Loucy (cell line): Measurements from ENCODE around the gene VPS52.

ENCODE experiments used
- H2AFZ ChIP-seq: fragments of 200-600 bp; sonication (generic); 2 replicates; pipeline ENCODE4 v1.6.0; 2016; ENCODE audit warnings: antibody characterized with exemption, mild to moderate bottlenecking, low read length, moderate library complexity
- H3F3A ChIP-seq: fragments of 200-600 bp; 2 replicates; pipeline ENCODE4 v1.6.0; 2016; ENCODE audit warnings: antibody characterized with exemption, low read depth, mild to moderate bottlenecking
- H3K27me3 ChIP-seq: fragments of 200-600 bp; sonication (generic); 2 replicates; pipeline ENCODE4 v1.6.1; 2014; ENCODE audit warnings: low read length, mild to moderate bottlenecking; ENCODE audit not compliant: insufficient read depth, poor library complexity, severe bottlenecking
- H3K36me3 ChIP-seq: fragments of 200-600 bp; sonication (generic); 2 replicates; pipeline ENCODE4 v1.6.1; 2016; ENCODE audit warnings: low read length; ENCODE audit not compliant: insufficient read depth
- H3K4me1 ChIP-seq: fragments of 200-600 bp; sonication (generic); 2 replicates; pipeline ENCODE4 v1.5.1; 2014; ENCODE audit warnings: low read length, mild to moderate bottlenecking; ENCODE audit not compliant: insufficient read depth, poor library complexity, severe bottlenecking
- H3K4me2 ChIP-seq: fragments of 200-600 bp; sonication (generic); 2 replicates; pipeline ENCODE4 v1.6.0; 2014; ENCODE audit warnings: antibody characterized with exemption, low read length, low read depth, mild to moderate bottlenecking; ENCODE audit not compliant: poor library complexity, severe bottlenecking
- H3K4me3 ChIP-seq: fragments of 200-600 bp; sonication (generic); 2 replicates; pipeline ENCODE4 v1.5.1; 2014; ENCODE audit warnings: low read length, mild to moderate bottlenecking, mixed read lengths; ENCODE audit not compliant: poor library complexity, severe bottlenecking
- H3K79me2 ChIP-seq: fragments of 200-600 bp; sonication (generic); 2 replicates; pipeline ENCODE4 v1.6.1; 2014; ENCODE audit warnings: low read length; ENCODE audit not compliant: insufficient read depth
- H3K9ac ChIP-seq: fragments of 200-600 bp; sonication (generic); 2 replicates; pipeline ENCODE4 v1.6.0; 2014; ENCODE audit warnings: mild to moderate bottlenecking, low read depth, low read length, moderate library complexity; ENCODE audit not compliant: poor library complexity, severe bottlenecking
- H3K9me2 ChIP-seq: fragments of 200-600 bp; sonication (generic); replicated peaks from 2 replicates; pipeline ENCODE4 v1.6.1; 2016; ENCODE audit warnings: low read depth, low read length, mixed read lengths
- H3K9me3 ChIP-seq: fragments of 200-600 bp; sonication (generic); 2 replicates; pipeline ENCODE4 v1.6.1; 2014; ENCODE audit warnings: mild to moderate bottlenecking, antibody characterized with exemption, low read length, low read depth; ENCODE audit not compliant: insufficient read depth
- H4K20me1 ChIP-seq: fragments of 200-600 bp; sonication (generic); 2 replicates; pipeline ENCODE4 v1.6.0; 2014; ENCODE audit warnings: antibody characterized with exemption, low read length, mild to moderate bottlenecking; ENCODE audit not compliant: insufficient read depth, poor library complexity, severe bottlenecking
- EZH2phosphoT487 ChIP-seq: fragments of 200-600 bp; IDR thresholded peaks from 2 replicates; pipeline ENCODE4 v1.6.1; 2018; ENCODE audit warnings: antibody characterized with exemption, mild to moderate bottlenecking, moderate library complexity, borderline replicate concordance
- TF ChIP-seq, protein P1 (sequence below): fragments of 200-600 bp; sonication (generic); conservative IDR thresholded peaks from 2 replicates; pipeline ENCODE4 v1.5.1; 2014; ENCODE audit warnings: mild to moderate bottlenecking, antibody characterized with exemption, low read length

Gene VPS52

DNA sequence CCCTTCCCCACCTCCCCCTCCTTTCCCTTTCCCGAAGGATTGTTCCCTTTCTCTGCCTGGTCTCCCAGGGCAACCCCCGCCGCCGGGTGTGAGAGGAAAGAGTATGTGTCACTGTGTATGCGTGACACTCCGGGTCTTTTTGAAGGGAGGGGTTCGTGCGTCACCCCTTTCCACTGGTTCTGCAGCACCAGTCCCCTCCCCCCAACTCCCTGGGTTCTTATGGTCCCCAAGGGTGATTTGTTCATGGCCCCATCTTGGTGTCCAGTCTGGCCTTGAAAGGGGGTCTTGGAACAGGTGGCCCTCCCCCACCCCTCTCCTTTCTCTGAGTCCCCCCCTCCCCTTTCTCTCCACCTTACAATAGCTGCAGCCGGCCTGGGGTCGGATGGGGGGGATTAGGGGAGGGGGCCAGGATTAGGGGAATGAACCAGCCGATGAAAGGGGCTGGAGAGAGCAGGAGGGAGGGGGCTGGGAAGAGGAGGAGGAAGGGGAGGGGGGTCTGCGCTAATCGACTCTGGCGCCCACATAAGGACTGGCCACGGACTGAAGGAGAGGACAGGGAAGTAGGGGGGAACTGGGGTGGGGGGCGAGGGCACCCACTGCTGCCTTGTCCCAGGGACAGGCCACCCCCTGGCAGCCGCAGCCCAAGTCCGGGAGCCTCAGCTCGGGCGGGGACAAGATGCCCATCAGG is 64.7 kb downstream of the VPS52 start:
- Histone ChIP-seq H3K79me2 (peaks cover 38% of the 10 kb centered on the region), H2AFZ (no peak overlapping the region), H3K9me2 (no peaks in the 10 kb centered on the region), H3K4me3 (no peak overlapping the region), H4K20me1 (peaks cover 16% of the 10 kb centered on the region), H3K27me3 (no peaks in the 10 kb centered on the region), H3K4me2 (peak overlapping the region; percentile 98), H3K4me1 (peaks cover 45% of the 10 kb centered on the region), H3K36me3 (peaks cover 14% of the 10 kb centered on the region; the same call in 1 of the 2 replicates), H3K9me3 (no peaks in the 10 kb centered on the region), H3K9ac (no peak overlapping the region), H3F3A (0 out of 2 replicates have a peak, but pooled peaks cover 3% of the 10 kb centered on the region)
- TF ChIP-seq EZH2phosphoT487, result no peak
- TF ChIP-seq, protein P1, sequence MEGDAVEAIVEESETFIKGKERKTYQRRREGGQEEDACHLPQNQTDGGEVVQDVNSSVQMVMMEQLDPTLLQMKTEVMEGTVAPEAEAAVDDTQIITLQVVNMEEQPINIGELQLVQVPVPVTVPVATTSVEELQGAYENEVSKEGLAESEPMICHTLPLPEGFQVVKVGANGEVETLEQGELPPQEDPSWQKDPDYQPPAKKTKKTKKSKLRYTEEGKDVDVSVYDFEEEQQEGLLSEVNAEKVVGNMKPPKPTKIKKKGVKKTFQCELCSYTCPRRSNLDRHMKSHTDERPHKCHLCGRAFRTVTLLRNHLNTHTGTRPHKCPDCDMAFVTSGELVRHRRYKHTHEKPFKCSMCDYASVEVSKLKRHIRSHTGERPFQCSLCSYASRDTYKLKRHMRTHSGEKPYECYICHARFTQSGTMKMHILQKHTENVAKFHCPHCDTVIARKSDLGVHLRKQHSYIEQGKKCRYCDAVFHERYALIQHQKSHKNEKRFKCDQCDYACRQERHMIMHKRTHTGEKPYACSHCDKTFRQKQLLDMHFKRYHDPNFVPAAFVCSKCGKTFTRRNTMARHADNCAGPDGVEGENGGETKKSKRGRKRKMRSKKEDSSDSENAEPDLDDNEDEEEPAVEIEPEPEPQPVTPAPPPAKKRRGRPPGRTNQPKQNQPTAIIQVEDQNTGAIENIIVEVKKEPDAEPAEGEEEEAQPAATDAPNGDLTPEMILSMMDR, result no peak

DNA sequence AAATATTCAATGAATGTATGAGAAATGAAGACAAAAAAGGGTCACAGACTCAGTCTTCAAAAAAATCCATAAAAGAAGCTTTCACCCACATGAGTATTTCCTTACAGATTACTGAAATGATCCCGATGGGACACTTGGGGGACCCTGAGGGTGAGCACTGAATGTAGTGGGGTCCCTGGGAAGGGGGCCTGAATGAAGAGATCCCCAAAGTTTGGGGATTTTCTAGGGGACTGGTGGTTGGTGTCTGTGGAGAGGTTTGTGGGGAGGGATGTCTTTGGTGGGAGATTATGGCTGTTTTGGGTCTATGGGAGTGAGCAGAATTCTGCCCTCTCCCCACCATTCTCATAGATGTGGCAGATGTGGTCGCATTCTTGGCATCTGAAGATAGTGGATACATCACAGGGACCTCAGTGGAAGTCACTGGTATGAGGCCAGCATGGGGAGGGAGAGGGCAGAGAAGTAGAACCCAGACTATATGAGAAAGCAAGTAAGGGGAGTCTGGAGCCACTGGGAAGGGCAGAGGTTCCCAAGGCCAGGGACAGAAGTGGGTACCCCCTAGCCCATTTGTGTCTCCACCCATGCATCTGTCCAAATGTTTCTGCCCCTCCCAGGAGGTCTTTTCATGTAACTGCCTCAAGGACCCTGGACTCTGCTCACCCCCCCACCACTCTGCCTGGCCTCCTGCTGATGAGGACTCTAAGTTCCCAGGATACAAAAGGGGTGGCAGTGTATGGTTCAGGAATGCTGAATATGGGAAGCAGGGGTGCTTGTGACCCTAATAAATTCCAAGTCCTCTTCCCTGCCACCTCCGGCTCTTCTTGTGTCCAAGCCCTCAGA is 65.4 kb downstream of the VPS52 start:
- peaks cover 14% of the 10 kb centered on the region; the same call in 1 of the 2 replicates for H3K36me3 ChIP-seq
- peaks cover 46% of the 10 kb centered on the region for H3K79me2 ChIP-seq
- H4K20me1 ChIP-seq, result peaks cover 23% of the 10 kb centered on the region
- TF ChIP-seq EZH2phosphoT487, result no peak
- TF ChIP-seq, protein P1, result no peak
- H3K4me2 ChIP-seq, result no peak overlapping the region
- no peaks in the 10 kb centered on the region for H3K9me2 ChIP-seq
- no peak overlapping the region for H2AFZ ChIP-seq
- no peak overlapping the region for H3K4me3 ChIP-seq
- H3K27me3 ChIP-seq, result no peaks in the 10 kb centered on the region
- no peak overlapping the region for H3K9ac ChIP-seq
- peaks cover 52% of the 10 kb centered on the region for H3K4me1 ChIP-seq
- no peaks in the 10 kb centered on the region for H3K9me3 ChIP-seq
- 0 out of 2 replicates have a peak, but pooled peaks cover 3% of the 10 kb centered on the region for H3F3A ChIP-seq

DNA sequence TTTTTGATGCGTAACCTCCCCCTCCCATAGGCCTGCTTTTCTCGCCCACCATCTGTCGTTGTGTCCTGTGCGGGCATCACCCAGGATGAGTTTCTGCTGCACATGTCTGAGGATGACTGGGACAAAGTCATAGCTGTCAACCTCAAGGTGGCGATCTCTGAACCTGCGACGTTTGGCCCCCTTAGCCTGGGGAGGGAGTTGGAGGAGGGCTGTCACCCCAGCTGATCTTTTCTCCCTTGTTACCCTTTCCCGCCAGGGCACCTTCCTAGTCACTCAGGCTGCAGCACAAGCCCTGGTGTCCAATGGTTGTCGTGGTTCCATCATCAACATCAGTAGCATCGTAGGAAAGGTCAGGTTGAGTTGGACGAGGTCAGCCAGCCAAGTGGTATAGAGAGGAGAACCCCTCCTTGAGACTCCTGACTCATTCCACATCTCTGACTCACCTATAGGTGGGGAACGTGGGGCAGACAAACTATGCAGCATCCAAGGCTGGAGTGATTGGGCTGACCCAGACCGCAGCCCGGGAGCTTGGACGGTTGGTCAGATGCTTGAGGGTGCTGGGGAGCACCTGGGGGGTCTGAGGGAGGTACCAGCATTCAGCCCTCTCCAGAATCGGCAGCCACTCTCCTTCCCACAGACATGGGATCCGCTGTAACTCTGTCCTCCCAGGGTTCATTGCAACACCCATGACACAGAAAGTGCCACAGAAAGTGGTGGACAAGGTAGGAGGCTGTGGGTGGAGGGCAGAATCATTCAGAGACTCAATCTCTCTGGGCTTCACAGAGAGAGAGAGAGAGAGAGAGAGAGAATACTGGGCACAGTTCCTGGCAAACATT is 66.3 kb downstream of the VPS52 start:
- Histone ChIP-seq H3K79me2 (peaks cover 52% of the 10 kb centered on the region), H3K36me3 (peaks cover 14% of the 10 kb centered on the region; the same call in 1 of the 2 replicates), H2AFZ (peak overlapping the region; percentile 66; the same call in 1 of the 2 replicates), H4K20me1 (peaks cover 25% of the 10 kb centered on the region), H3K27me3 (no peaks in the 10 kb centered on the region), H3F3A (0 out of 2 replicates have a peak, but pooled peaks cover 3% of the 10 kb centered on the region), H3K4me2 (peak overlapping the region; percentile 83), H3K4me3 (peak overlapping the region; percentile 95), H3K9me3 (no peaks in the 10 kb centered on the region), H3K9ac (peak overlapping the region; percentile 79), H3K9me2 (no peaks in the 10 kb centered on the region), H3K4me1 (peaks cover 52% of the 10 kb centered on the region)
- TF ChIP-seq, protein P1, result peak; percentile 58
- no peak for TF ChIP-seq EZH2phosphoT487
